Endothelial cell of umbilical vein (primary cell): ENCODE results near the gene UVRAG. TPM values are rescaled to one million over a fixed set of nuclear protein-coding genes. Genes with fewer than 3 reads are reported as not detected.

Experiments used
- BruUV-seq: library from RNA; stranded (reverse); fragments of 400-500 nt; replicated peaks from 2 replicates; lab custom pipeline; 2021; lab: Mats Ljungman, UMichigan
- CTCF ChIA-PET: fragments of 300-600, 350-600 bp; sonication (Branson Sonifier 250); formaldehyde crosslinking; loops from one replicate; lab custom pipeline; 2021; ENCODE audit warnings: antibody characterized with exemption, inconsistent platforms; lab: Charles Lee
- POLR2A ChIA-PET: fragments of 300-600, 350-600 bp; sonication (Branson Sonifier 250); formaldehyde crosslinking; loops from one replicate; lab custom pipeline; 2021; ENCODE audit warnings: antibody characterized with exemption, inconsistent platforms; lab: Charles Lee
- DNase-seq: peaks from one replicate; pipeline ENCODE4 v3.0.0-alpha.2; 2011; ENCODE audit warnings: low read depth, low spot score
- FAIRE-seq: peaks from 2 replicates; lab custom pipeline; 2011; peaks lifted over from hg19 to GRCh38; lab: Jason Lieb, UNC
- H2AFZ ChIP-seq: 2 replicates; pipeline ENCODE4 v1.6.0; 2012; ENCODE audit warnings: low read depth, low read length, control low read depth, inconsistent platforms
- H3K27ac ChIP-seq: 2 replicates; pipeline ENCODE4 v1.5.1; 2011; ENCODE audit warnings: low read depth, mild to moderate bottlenecking, control low read depth, low read length, moderate library complexity; ENCODE audit not compliant: insufficient read depth
- H3K27me3 ChIP-seq, 2 experiments: 2 replicates each; pipeline versions ENCODE4 v1.6.0 to v1.6.1; 2011; ENCODE audit warnings: low read length in 2 of 2, mixed read lengths in 1 of 2; ENCODE audit not compliant: control insufficient read depth in 2 of 2, insufficient read depth in 2 of 2
- H3K36me3 ChIP-seq, 2 experiments: 2 replicates in 1 of 2; 3 replicates in 1 of 2; pipeline ENCODE4 v1.5.1; 2011; ENCODE audit warnings: low read length in 2 of 2, mild to moderate bottlenecking in 1 of 2, moderate library complexity in 1 of 2; ENCODE audit not compliant: control insufficient read depth in 2 of 2, insufficient read depth in 2 of 2; ENCODE audit errors: extremely low read depth in 1 of 2
- H3K4me1 ChIP-seq: 3 replicates; pipeline ENCODE4 v1.5.1; 2011; ENCODE audit warnings: mild to moderate bottlenecking, low read length; ENCODE audit not compliant: control insufficient read depth, insufficient read depth; ENCODE audit errors: extremely low read depth
- H3K4me2 ChIP-seq: 2 replicates; pipeline ENCODE4 v1.6.1; 2011; ENCODE audit warnings: low read length, control low read depth, mixed read lengths; ENCODE audit not compliant: insufficient read depth
- H3K4me3 ChIP-seq, 3 experiments: fragments of 200-600 bp in 1 of 3; sonication (generic), shearing (Covaris generic) in 1 of 3; replicated peaks in 1 of 3; 2 replicates each; pipeline ENCODE4 v1.5.1; 2011 to 2016; ENCODE audit warnings: control low read depth in 3 of 3, low read length in 3 of 3, mild to moderate bottlenecking in 2 of 3, inconsistent platforms in 1 of 3, low read depth in 1 of 3, moderate library complexity in 1 of 3; ENCODE audit not compliant: insufficient read depth in 1 of 3
- H3K79me2 ChIP-seq: 2 replicates; pipeline ENCODE4 v1.6.0; 2012; ENCODE audit warnings: low read length, inconsistent platforms; ENCODE audit not compliant: control insufficient read depth, insufficient read depth
- H3K9ac ChIP-seq: replicated peaks from 2 replicates; pipeline ENCODE3; 2011; ENCODE audit warnings: low read length, control low read depth; ENCODE audit not compliant: insufficient read depth; ENCODE audit errors: extremely low read depth
- H3K9me1 ChIP-seq: replicated peaks from 3 replicates; pipeline ENCODE4 v1.6.0; 2011; ENCODE audit warnings: mild to moderate bottlenecking, low read length; ENCODE audit not compliant: control insufficient read depth, insufficient read depth; ENCODE audit errors: extremely low read depth
- H3K9me3 ChIP-seq: replicated peaks from 2 replicates; pipeline ENCODE4 v1.5.1; 2012; ENCODE audit warnings: low read length, inconsistent platforms; ENCODE audit not compliant: control insufficient read depth, insufficient read depth
- H4K20me1 ChIP-seq: replicated peaks from 2 replicates; pipeline ENCODE3; 2011; ENCODE audit warnings: mild to moderate bottlenecking, low read length; ENCODE audit not compliant: control insufficient read depth, insufficient read depth; ENCODE audit errors: extremely low read depth
- EZH2 ChIP-seq: IDR thresholded peaks from 2 replicates; pipeline ENCODE4 v1.6.1; 2012; ENCODE audit warnings: borderline replicate concordance, low read depth, mild to moderate bottlenecking, moderate library complexity, low read length, inconsistent platforms; ENCODE audit not compliant: severe bottlenecking
- FOS ChIP-seq: IDR thresholded peaks from 2 replicates; pipeline ENCODE4 v1.6.1; 2011; ENCODE audit warnings: mild to moderate bottlenecking, low read length, moderate library complexity, borderline replicate concordance; ENCODE audit not compliant: insufficient read depth
- GATA2 ChIP-seq: IDR thresholded peaks from 2 replicates; pipeline ENCODE4 v1.7.0; 2011; ENCODE audit warnings: low read depth, mild to moderate bottlenecking, moderate library complexity, mixed read lengths, low read length; ENCODE audit not compliant: insufficient read length, insufficient read depth
- JUN ChIP-seq: IDR thresholded peaks from 2 replicates; pipeline ENCODE4 v1.6.1; 2011; ENCODE audit warnings: borderline replicate concordance, low read depth; ENCODE audit not compliant: insufficient read length, insufficient read depth
- MYC ChIP-seq: IDR thresholded peaks from one replicate; pipeline ENCODE4 v1.6.1; 2011; ENCODE audit warnings: mild to moderate bottlenecking, low read depth, low read length
- POLR2A ChIP-seq: IDR thresholded peaks from 2 replicates; pipeline ENCODE4 v1.6.1; 2012; ENCODE audit warnings: low read depth, mild to moderate bottlenecking, control low read depth, low read length
- POLR2AphosphoS5 ChIP-seq: IDR thresholded peaks from 2 replicates; pipeline ENCODE4 v1.6.1; 2012; ENCODE audit warnings: low read depth, mild to moderate bottlenecking, control low read depth, low read length, moderate library complexity; ENCODE audit not compliant: insufficient read depth
- dilution Hi-C: fragments of 300-500 bp; cut with MboI; formaldehyde crosslinking; loops from one replicate; pipeline ENCODE4 v1.15.0; 2019; ENCODE audit warnings: low sequenced_read_pairs; ENCODE audit not compliant: extremely low pct_ligation_motif_present
- intact Hi-C: fragments of 100-400 bp; cut with micrococcal nuclease; formaldehyde crosslinking; loops from one replicate; pipeline ENCODE4 v1.10.0; 2022
- polyA plus RNA-seq, 4 experiments: library from polyadenylated mRNA; depleted of rRNA in 3 of 4; stranded (reverse) in 3 of 4; unstranded in 1 of 4; fragments of >200 nt; gene quantifications; 2 replicates each; pipeline versions ENCODE4 v1.2.1 to v1.2.3, GENCODE V29; 2011 to 2012; ENCODE audit warnings: missing spikeins in 1 of 4
- total RNA-seq: library from RNA; stranded (reverse); gene quantifications from 2 replicates; pipeline ENCODE4 v1.2.3, GENCODE V29; 2021
- TF ChIP-seq, protein P1 (sequence below), 2 donors: IDR thresholded peaks; 1 replicate in 1 of 2; 2 replicates in 1 of 2; pipeline ENCODE4 v1.5.1; 2011; ENCODE audit warnings: low read length in 2 of 2, mild to moderate bottlenecking in 2 of 2, moderate library complexity in 2 of 2, control low read depth in 1 of 2, inconsistent platforms in 1 of 2, low read depth in 1 of 2; ENCODE audit not compliant: insufficient read depth in 1 of 2; ENCODE audit errors: extremely low read depth in 1 of 2
- TF ChIP-seq, protein P2 (sequence below): IDR thresholded peaks from 2 replicates; pipeline ENCODE4 v1.6.1; 2011; ENCODE audit not compliant: insufficient read depth, insufficient read length

UVRAG gene
- total and polyA plus RNA-seq, 2 donors (not counting 3 experiments of a cell fraction or from before 2014, with no cell fraction given) = 21.2 to 65.6 TPM

DNA sequence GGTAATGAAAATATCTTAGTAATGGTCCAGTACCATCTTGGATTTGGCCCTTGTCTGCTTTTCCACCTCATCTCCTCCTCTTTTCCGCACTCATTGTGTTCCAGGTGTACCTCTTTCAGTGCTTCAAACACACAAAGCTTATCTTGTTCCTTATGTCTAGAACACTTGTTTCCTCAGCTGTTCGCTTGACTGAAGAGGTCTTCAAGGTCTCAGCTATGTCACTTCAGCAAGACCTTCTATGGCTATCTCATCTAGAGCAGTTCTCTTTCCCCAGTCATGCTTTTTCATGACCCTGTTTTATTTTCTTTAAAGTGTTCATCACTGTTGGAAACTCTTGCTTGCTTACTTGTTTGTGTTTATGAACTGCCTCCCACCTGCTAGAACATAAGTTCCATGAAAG is 47.4 kb downstream of the UVRAG start:
- no peak for FAIRE-seq
- no peaks in the 10 kb centered on the region for H3K4me1 ChIP-seq
- H3K36me3 ChIP-seq = peaks cover 4 to 8% of the 10 kb centered on the region in 2 experiments
- dilution Hi-C loops = no loop called here
- no peaks in the 10 kb centered on the region for H3K9me1 ChIP-seq
- no peak overlapping the region for H3K4me3 ChIP-seq
- peaks cover 2% of the 10 kb centered on the region for H4K20me1 ChIP-seq
- DNase-seq = no peak
- H3K79me2 ChIP-seq = peaks cover 41% of the 10 kb centered on the region
- no TSS peak for BruUV-seq
- H3K9me3 ChIP-seq = no peaks in the 10 kb centered on the region
- no peaks in the 10 kb centered on the region for H3K27me3 ChIP-seq
- H3K4me2 ChIP-seq = no peak overlapping the region
- H2AFZ ChIP-seq = no peak overlapping the region
- intact Hi-C loops = no loop called here
- H3K9ac ChIP-seq = no peak overlapping the region
- POLR2A ChIA-PET = no interaction called here
- no peak overlapping the region for H3K27ac ChIP-seq
- no peak for TF ChIP-seq POLR2A
- no peak for TF ChIP-seq JUN
- TF ChIP-seq MYC = no peak
- TF ChIP-seq, protein P1, sequence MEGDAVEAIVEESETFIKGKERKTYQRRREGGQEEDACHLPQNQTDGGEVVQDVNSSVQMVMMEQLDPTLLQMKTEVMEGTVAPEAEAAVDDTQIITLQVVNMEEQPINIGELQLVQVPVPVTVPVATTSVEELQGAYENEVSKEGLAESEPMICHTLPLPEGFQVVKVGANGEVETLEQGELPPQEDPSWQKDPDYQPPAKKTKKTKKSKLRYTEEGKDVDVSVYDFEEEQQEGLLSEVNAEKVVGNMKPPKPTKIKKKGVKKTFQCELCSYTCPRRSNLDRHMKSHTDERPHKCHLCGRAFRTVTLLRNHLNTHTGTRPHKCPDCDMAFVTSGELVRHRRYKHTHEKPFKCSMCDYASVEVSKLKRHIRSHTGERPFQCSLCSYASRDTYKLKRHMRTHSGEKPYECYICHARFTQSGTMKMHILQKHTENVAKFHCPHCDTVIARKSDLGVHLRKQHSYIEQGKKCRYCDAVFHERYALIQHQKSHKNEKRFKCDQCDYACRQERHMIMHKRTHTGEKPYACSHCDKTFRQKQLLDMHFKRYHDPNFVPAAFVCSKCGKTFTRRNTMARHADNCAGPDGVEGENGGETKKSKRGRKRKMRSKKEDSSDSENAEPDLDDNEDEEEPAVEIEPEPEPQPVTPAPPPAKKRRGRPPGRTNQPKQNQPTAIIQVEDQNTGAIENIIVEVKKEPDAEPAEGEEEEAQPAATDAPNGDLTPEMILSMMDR (IDR thresholded peaks at IDR 0.05; ENCODE audit: extremely low read depth in 1 of 2, insufficient read depth in 1 of 2, low read depth in 1 of 2, low read length in 2 of 2) = no peak
- no peak for TF ChIP-seq FOS
- TF ChIP-seq, protein P2, sequence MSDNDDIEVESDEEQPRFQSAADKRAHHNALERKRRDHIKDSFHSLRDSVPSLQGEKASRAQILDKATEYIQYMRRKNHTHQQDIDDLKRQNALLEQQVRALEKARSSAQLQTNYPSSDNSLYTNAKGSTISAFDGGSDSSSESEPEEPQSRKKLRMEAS = no peak
- TF ChIP-seq EZH2 = no peak
- TF ChIP-seq GATA2 = no peak
- no peak for TF ChIP-seq POLR2AphosphoS5
- CTCF ChIA-PET = interaction anchor here (2.1 to 2.5 kb wide), 2 partner anchors 59 to 140 kb away, joined by 8 to 11 read pairs; no protein-coding TSS in a partner anchor
